Measurements from ENCODE around the gene OGFOD3. TPM values are rescaled to one million over a fixed set of nuclear protein-coding genes. Genes with fewer than 3 reads are reported as not detected.
"Not testable (repeated sequence)": the region's sequence is repeated elsewhere in the genome, so short reads cannot be mapped to it uniquely, and the experiment has no call there.

OGFOD3 gene
- total RNA-seq, 4 donors from 2014 or later, result 7.9 to 27.5 (median 25.9) TPM

GRCh38 chr17:82458885-82459424 is 40.6 kb upstream of the OGFOD3 start:
- H3K4me1 ChIP-seq, result peaks cover 10 to 25% (median 19%) of the 10 kb centered on the region in 4 donors

GRCh38 chr17:82458179-82458884 is 39.9 kb upstream of the OGFOD3 start, which contains the start of gene NARF:
Gene NARF (plus strand): TSS chr17:82458741. CDS start chr17:82458804, 63 bp downstream.
- intact Hi-C loops (cut with DNase I; ENCODE audit: low total_unique reads), result loop anchor here (5.0 kb wide), 2 partner anchors 94 to 1056 kb away; no protein-coding TSS in a partner anchor

More at GRCh38 chr17:82458885-82459424, 40.6 kb upstream of the OGFOD3 start:
- 1% methylated on average over 53 of the region's 62 CpGs; no CpG with 5 or more reads in 1 of the 2 donors for WGBS, 2 donors (ENCODE audit: low coverage in 1 of 2)
- peak; percentile 34 for DNase-seq
- Histone ChIP-seq H3K4me3 (peak overlapping the region; percentile 67 to 80 (median 70)), H3K27me3 (no peaks in the 10 kb centered on the region), H3K9me3 (no peaks in the 10 kb centered on the region), H3K36me3 (peaks cover 0 to 11% (median 5%) of the 10 kb centered on the region in 4 donors), H3K27ac (peak overlapping the region; percentile 99 to 100 (median 100))
- in situ Hi-C loops (cut with MboI; ENCODE audit: low pct_ligation_motif_present in 1 of 4, low pct_unique_long_range_greater_than_20kb in 1 of 4, low sequenced_read_pairs in 3 of 4), result no loop called here
- intact Hi-C loops (cut with DNase I; ENCODE audit: low total_unique reads), result loop anchor here (5.0 kb wide), 2 partner anchors 93 to 1057 kb away; no protein-coding TSS in a partner anchor
- TF ChIP-seq POLR2A (IDR thresholded peaks at IDR 0.05) (no peak), POLR2AphosphoS5 (IDR thresholded peaks at IDR 0.05) (no peak)

GRCh38 chr17:82457929-82458178 is 39.5 kb upstream of the OGFOD3 start:
- peaks cover 0 to 11% (median 5%) of the 10 kb centered on the region in 4 donors for H3K36me3 ChIP-seq
- peak overlapping the region in 3 of 4 donors; percentile 67 to 71 (median 68) for H3K4me3 ChIP-seq
- in situ Hi-C loops (cut with MboI; ENCODE audit: low pct_ligation_motif_present in 1 of 4, low pct_unique_long_range_greater_than_20kb in 1 of 4, low sequenced_read_pairs in 3 of 4), result no loop called here
- no peaks in the 10 kb centered on the region for H3K27me3 ChIP-seq
- WGBS, 2 donors (ENCODE audit: low coverage in 1 of 2), result 1% methylated on average over 8 of the region's 8 CpGs; no CpG with 5 or more reads in 1 of the 2 donors
- H3K27ac ChIP-seq, result peak overlapping the region; percentile 99 to 100 (median 100)
- TF ChIP-seq POLR2A (IDR thresholded peaks at IDR 0.05) (no peak), EP300 (IDR thresholded peaks at IDR 0.05; ENCODE audit: low read depth) (no peak), POLR2AphosphoS5 (IDR thresholded peaks at IDR 0.05) (no peak), CTCF (IDR thresholded peaks at IDR 0.05) (no peak)
- H3K9me3 ChIP-seq, result no peaks in the 10 kb centered on the region
- DNase-seq, result peak; percentile 93
- intact Hi-C loops (cut with DNase I; ENCODE audit: low total_unique reads), result loop anchor here (5.0 kb wide), 2 partner anchors 94 to 1056 kb away; no protein-coding TSS in a partner anchor
- peaks cover 10 to 25% (median 19%) of the 10 kb centered on the region in 4 donors for H3K4me1 ChIP-seq

More at GRCh38 chr17:82458179-82458884, 39.9 kb upstream of the OGFOD3 start, which contains the start of gene NARF:
- WGBS, 2 donors (ENCODE audit: low coverage in 1 of 2), result 0% methylated on average over 59 of the region's 85 CpGs; no CpG with 5 or more reads in 1 of the 2 donors
- peak; percentile 98 for DNase-seq
- H3K9me3 ChIP-seq, result no peaks in the 10 kb centered on the region
- TF ChIP-seq CTCF (IDR thresholded peaks at IDR 0.05), result no peak
- peak; percentile 99 for TF ChIP-seq POLR2A (IDR thresholded peaks at IDR 0.05)
- TF ChIP-seq POLR2AphosphoS5 (IDR thresholded peaks at IDR 0.05), result peak; percentile 93 to 100 (median 99)
- TF ChIP-seq EP300 (IDR thresholded peaks at IDR 0.05; ENCODE audit: low read depth), result peak; percentile 21
- H3K36me3 ChIP-seq, result peaks cover 0 to 11% (median 5%) of the 10 kb centered on the region in 4 donors
- in situ Hi-C loops (cut with MboI; ENCODE audit: low pct_ligation_motif_present in 1 of 4, low pct_unique_long_range_greater_than_20kb in 1 of 4, low sequenced_read_pairs in 3 of 4), result no loop called here
- H3K4me1 ChIP-seq, result peaks cover 10 to 25% (median 19%) of the 10 kb centered on the region in 4 donors
- no peaks in the 10 kb centered on the region for H3K27me3 ChIP-seq
- H3K4me3 ChIP-seq, result peak within 1 kb of the TSS; percentile 67 to 80 (median 70)
- peak within 1 kb of the TSS; percentile 99 to 100 (median 100) for H3K27ac ChIP-seq

- H3K36me3 ChIP-seq, result peaks cover 0 to 11% (median 5%) of the 10 kb centered on the region in 4 donors
- WGBS, 2 donors (ENCODE audit: low coverage in 1 of 2), result 45 to 50% methylated on average over 3 to 10 of the region's 10 CpGs
- peak overlapping the region; percentile 99 to 100 (median 100) for H3K27ac ChIP-seq
- intact Hi-C loops (cut with DNase I; ENCODE audit: low total_unique reads), result loop anchor here (5.0 kb wide), 2 partner anchors 95 to 1055 kb away; no protein-coding TSS in a partner anchor
- peak; percentile 60 for DNase-seq
- in situ Hi-C loops (cut with MboI; ENCODE audit: low pct_ligation_motif_present in 1 of 4, low pct_unique_long_range_greater_than_20kb in 1 of 4, low sequenced_read_pairs in 3 of 4), result no loop called here
- H3K4me1 ChIP-seq, result peaks cover 10 to 25% (median 19%) of the 10 kb centered on the region in 4 donors
- peak overlapping the region in 3 of 4 donors; percentile 67 to 71 (median 68) for H3K4me3 ChIP-seq
- H3K9me3 ChIP-seq, result no peaks in the 10 kb centered on the region
- no peaks in the 10 kb centered on the region for H3K27me3 ChIP-seq
- no peak for TF ChIP-seq POLR2AphosphoS5 (IDR thresholded peaks at IDR 0.05)
- TF ChIP-seq POLR2A (IDR thresholded peaks at IDR 0.05), result no peak
- no peak for TF ChIP-seq CTCF (IDR thresholded peaks at IDR 0.05)
- TF ChIP-seq EP300 (IDR thresholded peaks at IDR 0.05; ENCODE audit: low read depth), result no peak
Measured at GRCh38 chr17:82457073-82457928, 38.9 kb upstream of the OGFOD3 start.

GRCh38 chr17:82453706-82454105 is 35.3 kb upstream of the OGFOD3 start:
- 95% methylated on average over 17 of the region's 21 CpGs; no CpG with 5 or more reads in 1 of the 2 donors for WGBS, 2 donors (ENCODE audit: low coverage in 1 of 2)
- in situ Hi-C loops (cut with MboI; ENCODE audit: low pct_ligation_motif_present in 1 of 4, low pct_unique_long_range_greater_than_20kb in 1 of 4, low sequenced_read_pairs in 3 of 4); DNase-seq; intact Hi-C loops (cut with DNase I; ENCODE audit: low total_unique reads); H3K36me3 ChIP-seq; H3K27me3 ChIP-seq; H3K4me3 ChIP-seq; H3K9me3 ChIP-seq; H3K27ac ChIP-seq: not testable (repeated sequence)
- H3K4me1 ChIP-seq, result peaks cover 18 to 37% (median 25%) of the 10 kb centered on the region in 4 donors

GRCh38 chr17:82453151-82453550 is 34.8 kb upstream of the OGFOD3 start:
- H3K27ac ChIP-seq; H3K9me3 ChIP-seq; H3K27me3 ChIP-seq; H3K4me3 ChIP-seq; H3K36me3 ChIP-seq; in situ Hi-C loops (cut with MboI; ENCODE audit: low pct_ligation_motif_present in 1 of 4, low pct_unique_long_range_greater_than_20kb in 1 of 4, low sequenced_read_pairs in 3 of 4); intact Hi-C loops (cut with DNase I; ENCODE audit: low total_unique reads); DNase-seq: not testable (repeated sequence)
- peaks cover 18 to 37% (median 25%) of the 10 kb centered on the region in 4 donors for H3K4me1 ChIP-seq
- WGBS, 2 donors (ENCODE audit: low coverage in 1 of 2), result 79 to 100% methylated on average over 4 to 7 of the region's 7 CpGs

All from transverse colon (tissue), 4 donors.